H1 (cell line): ENCODE measurements around the gene CBX2. TPM values are rescaled to one million over a fixed set of nuclear protein-coding genes. Genes with fewer than 3 reads are reported as not detected.

Experiments used
- KDM4A ChIP-seq: IDR thresholded peaks from one replicate; pipeline ENCODE4 v1.7.1; 2012; ENCODE audit warnings: low read depth, mild to moderate bottlenecking, moderate library complexity, low read length, inconsistent platforms; ENCODE audit not compliant: severe bottlenecking
- KDM5A ChIP-seq: fragments of 200-600 bp; IDR thresholded peaks from 2 replicates; pipeline ENCODE4 v1.7.1; 2012; ENCODE audit warnings: mild to moderate bottlenecking, low read length, inconsistent platforms, mixed read lengths
- MAX ChIP-seq: IDR thresholded peaks from 2 replicates; pipeline ENCODE4 v1.6.1; 2012; ENCODE audit warnings: inconsistent platforms
- RAD21 ChIP-seq, 2 experiments: IDR thresholded peaks in 1 of 2; conservative IDR thresholded peaks in 1 of 2; 2 replicates each; pipeline ENCODE4 v1.6.1; 2011; ENCODE audit warnings: low read depth in 2 of 2, low read length in 2 of 2, improper control_type of control experiment in 1 of 2, inconsistent platforms in 1 of 2, mild to moderate bottlenecking in 1 of 2, moderate library complexity in 1 of 2
- RXRA ChIP-seq: IDR thresholded peaks from 2 replicates; pipeline ENCODE4 v1.6.1; 2011; ENCODE audit warnings: low read depth, mild to moderate bottlenecking, low read length, moderate library complexity; ENCODE audit not compliant: insufficient read depth
- SIN3A ChIP-seq, 2 experiments: IDR thresholded peaks in 1 of 2; conservative IDR thresholded peaks in 1 of 2; 2 replicates each; pipeline ENCODE4 v1.6.1; 2011 to 2012; ENCODE audit warnings: low read length in 2 of 2, improper control_type of control experiment in 1 of 2, low read depth in 1 of 2, mild to moderate bottlenecking in 1 of 2
- TAF1 ChIP-seq: IDR thresholded peaks from 2 replicates; pipeline ENCODE4 v1.6.1; 2011; ENCODE audit warnings: mild to moderate bottlenecking, low read depth, low read length
- TEAD4 ChIP-seq: IDR thresholded peaks from 2 replicates; pipeline ENCODE4 v1.6.1; 2012; ENCODE audit warnings: low read depth, low read length, inconsistent platforms, mixed read lengths
- polyA plus RNA-seq, 7 experiments: library from polyadenylated mRNA; depleted of rRNA in 3 of 7; stranded (reverse) in 5 of 7; unstranded in 2 of 7; fragments of >200 nt in 5 of 7; fragments of 200-250 nt in 2 of 7; gene quantifications; 1 replicate in 5 of 7; 2 replicates in 1 of 7; 4 replicates in 1 of 7; pipeline versions ENCODE4 v1.2.1 to v1.2.3, GENCODE V29; 2011 to 2013; ENCODE audit warnings: missing spikeins in 2 of 7, mixed read lengths in 2 of 7
- total RNA-seq: library from RNA; stranded (reverse); fragmentation: NEBNext Ultra II Directional; extraction: Animal tissue kit (Norgen Biotek cat#: 25700); gene quantifications from 2 replicates; pipeline ENCODE4 v1.2.1, GENCODE V29; 2021

CBX2 gene
- total and polyA plus RNA-seq, 2 of the 8 experiments (the other 6 are each of a cell fraction or from before 2014, with no cell fraction given): 64.3 to 83.9 TPM

GRCh38 chr17:79777894-79778503, at the start of gene CBX2 (continued):
- peak; percentile 6 for TF ChIP-seq TAF1
- no peak for TF ChIP-seq KDM5A
- TF ChIP-seq SIN3A (conservative IDR thresholded peaks at IDR 0.05 in 1 of 2, IDR thresholded peaks at IDR 0.05 in 1 of 2; ENCODE audit: low read depth in 1 of 2, low read length in 2 of 2): no peak
- no peak for TF ChIP-seq RXRA
- peak; percentile 29 for TF ChIP-seq KDM4A
- 0 out of 2 replicates have a peak, but pooled peaks have one; percentile 51 for TF ChIP-seq MAX
- TF ChIP-seq TEAD4: no peak
- no peak for TF ChIP-seq RAD21 (IDR thresholded peaks at IDR 0.05 in 1 of 2, conservative IDR thresholded peaks at IDR 0.05 in 1 of 2; ENCODE audit: low read depth in 2 of 2, low read length in 2 of 2)
